PC-9 (cell line): ENCODE measurements around the gene LPO. TPM values are rescaled to one million over a fixed set of nuclear protein-coding genes. Genes with fewer than 3 reads are reported as not detected.
A peak's percentile ranks its signal among the peaks of the same experiment; 100 is the strongest.

Source experiments
- BruUV-seq: library from RNA; stranded (reverse); fragments of 400-500 nt; replicated peaks from 2 replicates; lab custom pipeline; 2021; lab: Mats Ljungman, UMichigan
- CTCF ChIA-PET: fragments of 300-600 bp; sonication (Branson Sonifier 250); formaldehyde crosslinking; loops from one replicate; lab custom pipeline; 2022; ENCODE audit warnings: antibody characterized with exemption; lab: Charles Lee
- POLR2A ChIA-PET: fragments of 300-600 bp; sonication (Branson Sonifier 250); formaldehyde crosslinking; loops from one replicate; lab custom pipeline; 2022; ENCODE audit warnings: antibody characterized with exemption; ENCODE audit not compliant: unreplicated experiment; lab: Charles Lee
- DNase-seq, 2 experiments: peaks; one replicate each; pipeline versions ENCODE4 v3.0.0 to v3.0.0-alpha.2; 2015 to 2022; ENCODE audit warnings: mixed read lengths in 1 of 2
- H2AFZ ChIP-seq: fragments of 200-600 bp; sonication (generic); 2 replicates; pipeline ENCODE4 v1.8.1; 2017; ENCODE audit warnings: antibody characterized with exemption
- H3F3A ChIP-seq: fragments of 200-600 bp; sonication (generic); 2 replicates; pipeline ENCODE4 v1.8.1; 2017; ENCODE audit warnings: antibody characterized with exemption, mild to moderate bottlenecking, low read depth; ENCODE audit not compliant: insufficient read depth
- H3K27ac ChIP-seq: fragments of 200-600 bp; sonication (generic); 2 replicates; pipeline ENCODE4 v1.6.1; 2016; ENCODE audit warnings: mixed run types
- H3K27me3 ChIP-seq: fragments of 200-600 bp; sonication (generic); 2 replicates; pipeline ENCODE4 v1.6.1; 2016; ENCODE audit warnings: low read depth, mixed run types; ENCODE audit not compliant: insufficient read depth
- H3K36me3 ChIP-seq: fragments of 200-600 bp; sonication (generic); 2 replicates; pipeline ENCODE4 v1.6.1; 2016; ENCODE audit warnings: low read depth, mixed run types
- H3K4me1 ChIP-seq: fragments of 200-600 bp; sonication (generic); replicated peaks from 2 replicates; pipeline ENCODE4 v1.6.1; 2016; ENCODE audit warnings: mixed run types; ENCODE audit not compliant: insufficient read depth
- H3K4me2 ChIP-seq: fragments of 200-600 bp; sonication (generic); 2 replicates; pipeline ENCODE4 v1.6.1; 2017; ENCODE audit warnings: mixed run types
- H3K4me3 ChIP-seq: fragments of 200-600 bp; sonication (generic); 2 replicates; pipeline ENCODE4 v1.6.1; 2016; ENCODE audit warnings: mixed run types
- H3K79me2 ChIP-seq: fragments of 200-600 bp; sonication (generic); 2 replicates; pipeline ENCODE4 v1.6.1; 2017; ENCODE audit warnings: low read depth, mixed run types
- H3K9me2 ChIP-seq: fragments of 200-600 bp; sonication (generic); 2 replicates; pipeline ENCODE4 v1.8.1; 2017; ENCODE audit warnings: mild to moderate bottlenecking; ENCODE audit not compliant: insufficient read depth
- H3K9me3 ChIP-seq: fragments of 200-600 bp; sonication (generic); 2 replicates; pipeline ENCODE4 v1.8.1; 2016; ENCODE audit warnings: low read depth; ENCODE audit not compliant: insufficient read depth
- H4K20me1 ChIP-seq: fragments of 200-600 bp; sonication (generic); 2 replicates; pipeline ENCODE4 v1.8.1; 2017; ENCODE audit not compliant: insufficient read depth
- EZH2 ChIP-seq: fragments of 200-600 bp; sonication (generic); IDR thresholded peaks from 2 replicates; pipeline ENCODE4 v1.8.0; 2017; ENCODE audit warnings: antibody characterized with exemption, low read depth
- intact Hi-C: fragments of 100-400 bp; cut with micrococcal nuclease; formaldehyde crosslinking; loops from one replicate; pipeline ENCODE4 v1.10.0; 2022; ENCODE audit not compliant: unreplicated experiment
- total RNA-seq: library from RNA; stranded (reverse); gene quantifications from 2 replicates; pipeline ENCODE4 v1.2.3, GENCODE V29; 2021
- TF ChIP-seq, protein P1 (sequence below): fragments of 200-600 bp; sonication (generic); conservative IDR thresholded peaks from 2 replicates; pipeline ENCODE4 v1.6.1; 2017; ENCODE audit warnings: mixed run types, antibody characterized with exemption, mild to moderate bottlenecking, moderate library complexity

Gene LPO
- total RNA-seq, 1 experiment from 2014 or later = not detected

DNA sequence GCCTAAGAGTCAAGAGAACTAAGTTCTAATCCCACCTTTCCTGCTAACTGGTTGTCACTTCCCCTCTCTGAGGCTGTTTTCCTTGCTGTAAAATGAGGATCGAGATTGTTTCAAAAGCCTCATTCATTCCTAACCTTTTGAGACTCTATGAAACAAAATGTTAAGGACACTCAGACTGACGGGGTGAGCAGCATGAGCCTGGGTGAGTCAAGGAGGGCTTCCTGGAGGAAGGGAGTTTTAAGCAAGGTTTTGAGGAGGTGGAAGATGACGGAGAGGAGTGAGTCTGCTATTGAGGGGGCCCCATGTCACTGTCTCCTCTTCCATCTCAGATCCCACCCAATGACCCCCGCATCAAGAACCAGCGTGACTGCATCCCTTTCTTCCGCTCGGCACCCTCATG lies 41.8 kb upstream of the LPO start:
- POLR2A ChIA-PET = no interaction called here
- Histone ChIP-seq H3F3A (no peaks in the 10 kb centered on the region), H3K79me2 (no peaks in the 10 kb centered on the region), H3K9me2 (no peaks in the 10 kb centered on the region), H3K27ac (no peak overlapping the region), H3K4me3 (no peak overlapping the region), H3K9me3 (no peaks in the 10 kb centered on the region), H3K4me2 (no peak overlapping the region), H3K27me3 (peaks cover 88% of the 10 kb centered on the region), H3K4me1 (no peaks in the 10 kb centered on the region), H4K20me1 (no peaks in the 10 kb centered on the region), H3K36me3 (no peaks in the 10 kb centered on the region), H2AFZ (no peak overlapping the region)
- no TSS peak for BruUV-seq
- intact Hi-C loops = no loop called here
- CTCF ChIA-PET = no interaction called here
- TF ChIP-seq EZH2 = no peak
- TF ChIP-seq, protein P1, sequence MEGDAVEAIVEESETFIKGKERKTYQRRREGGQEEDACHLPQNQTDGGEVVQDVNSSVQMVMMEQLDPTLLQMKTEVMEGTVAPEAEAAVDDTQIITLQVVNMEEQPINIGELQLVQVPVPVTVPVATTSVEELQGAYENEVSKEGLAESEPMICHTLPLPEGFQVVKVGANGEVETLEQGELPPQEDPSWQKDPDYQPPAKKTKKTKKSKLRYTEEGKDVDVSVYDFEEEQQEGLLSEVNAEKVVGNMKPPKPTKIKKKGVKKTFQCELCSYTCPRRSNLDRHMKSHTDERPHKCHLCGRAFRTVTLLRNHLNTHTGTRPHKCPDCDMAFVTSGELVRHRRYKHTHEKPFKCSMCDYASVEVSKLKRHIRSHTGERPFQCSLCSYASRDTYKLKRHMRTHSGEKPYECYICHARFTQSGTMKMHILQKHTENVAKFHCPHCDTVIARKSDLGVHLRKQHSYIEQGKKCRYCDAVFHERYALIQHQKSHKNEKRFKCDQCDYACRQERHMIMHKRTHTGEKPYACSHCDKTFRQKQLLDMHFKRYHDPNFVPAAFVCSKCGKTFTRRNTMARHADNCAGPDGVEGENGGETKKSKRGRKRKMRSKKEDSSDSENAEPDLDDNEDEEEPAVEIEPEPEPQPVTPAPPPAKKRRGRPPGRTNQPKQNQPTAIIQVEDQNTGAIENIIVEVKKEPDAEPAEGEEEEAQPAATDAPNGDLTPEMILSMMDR = no peak
- no peak for DNase-seq

- ChIA-PET CTCF (interaction anchor here (0.7 to 2.4 kb wide), 3 partner anchors 9 to 344 kb away, joined by 3 to 6 read pairs (median 4); no protein-coding TSS in a partner anchor), POLR2A (interaction anchor here (0.6 kb wide), 1 partner anchor 526 kb away, joined by 3 read pairs; no protein-coding TSS in a partner anchor)
- Histone ChIP-seq H3K4me1 (no peaks in the 10 kb centered on the region), H3K9me3 (no peaks in the 10 kb centered on the region), H3K36me3 (no peaks in the 10 kb centered on the region), H3K4me3 (no peak overlapping the region), H3K4me2 (no peak overlapping the region), H4K20me1 (no peaks in the 10 kb centered on the region), H2AFZ (no peak overlapping the region), H3K27me3 (peaks cover 57% of the 10 kb centered on the region), H3K9me2 (no peaks in the 10 kb centered on the region), H3F3A (no peaks in the 10 kb centered on the region), H3K27ac (no peak overlapping the region), H3K79me2 (no peaks in the 10 kb centered on the region)
- intact Hi-C loops = no loop called here
- BruUV-seq = no TSS peak
- DNase-seq = peak; percentile 53 to 65
- TF ChIP-seq EZH2 = no peak
- TF ChIP-seq, protein P1 = peak; percentile 68
These were observed 38.3 kb upstream of the LPO start for GRCh38 chr17:58200024-58200633.

GRCh38 chr17:58202859-58203258 lies 35.5 kb upstream of the LPO start:
- intact Hi-C loops = no loop called here
- Histone ChIP-seq H3K79me2 (no peaks in the 10 kb centered on the region), H3K4me3 (no peak overlapping the region), H3K9me2 (no peaks in the 10 kb centered on the region), H3K4me2 (no peak overlapping the region), H3F3A (no peaks in the 10 kb centered on the region), H3K36me3 (no peaks in the 10 kb centered on the region), H3K27me3 (peaks cover 33% of the 10 kb centered on the region), H3K9me3 (no peaks in the 10 kb centered on the region), H4K20me1 (no peaks in the 10 kb centered on the region), H2AFZ (no peak overlapping the region), H3K27ac (no peak overlapping the region), H3K4me1 (no peaks in the 10 kb centered on the region)
- CTCF ChIA-PET = no interaction called here
- BruUV-seq = no TSS peak
- POLR2A ChIA-PET = interaction anchor here (0.7 kb wide), 1 partner anchor 1558 kb away, joined by 3 read pairs; no protein-coding TSS in a partner anchor
- DNase-seq = no peak
- TF ChIP-seq EZH2 = no peak
- TF ChIP-seq, protein P1 = no peak
